Liver (tissue), 9 donors: ENCODE results near the gene PPP2R2B. TPM values are rescaled to one million over a fixed set of nuclear protein-coding genes. Genes with fewer than 3 reads are reported as not detected.

Source experiments
- DNase-seq: peaks from one replicate; pipeline ENCODE4 v3.0.0-alpha.2; 2017; ENCODE audit warnings: low spot score
- H3K27ac ChIP-seq, 2 donors: one replicate each; pipeline ENCODE4 v1.7.0; 2013; ENCODE audit warnings: inconsistent platforms in 2 of 2, low read length in 2 of 2, control low read depth in 1 of 2, low read depth in 1 of 2, mild to moderate bottlenecking in 1 of 2
- H3K27me3 ChIP-seq, 4 donors: one replicate each; pipeline versions ENCODE4 v1.6.1 to v1.7.0; 2013; ENCODE audit warnings: low read length in 3 of 4, inconsistent platforms in 1 of 4, mild to moderate bottlenecking in 1 of 4, moderate library complexity in 1 of 4; ENCODE audit not compliant: control insufficient read depth in 4 of 4, insufficient read depth in 4 of 4
- H3K36me3 ChIP-seq, 4 donors: one replicate each; pipeline versions ENCODE4 v1.6.1 to v1.7.0; 2013; ENCODE audit warnings: low read length in 3 of 4, mild to moderate bottlenecking in 3 of 4, low read depth in 1 of 4, moderate library complexity in 1 of 4; ENCODE audit not compliant: control insufficient read depth in 4 of 4, insufficient read depth in 3 of 4
- H3K4me1 ChIP-seq, 4 donors: one replicate each; pipeline versions ENCODE4 v1.6.1 to v1.7.0; 2013; ENCODE audit warnings: low read length in 3 of 4, mild to moderate bottlenecking in 3 of 4, moderate library complexity in 1 of 4; ENCODE audit not compliant: control insufficient read depth in 4 of 4, insufficient read depth in 4 of 4
- H3K4me3 ChIP-seq, 3 donors: one replicate each; pipeline versions ENCODE4 v1.6.1 to v1.7.0; 2013; ENCODE audit warnings: low read length in 3 of 3, control low read depth in 1 of 3, low read depth in 1 of 3, mild to moderate bottlenecking in 1 of 3
- H3K9ac ChIP-seq, 2 donors: one replicate each; pipeline ENCODE4 v1.7.0; 2013; ENCODE audit warnings: low read length in 2 of 2, mild to moderate bottlenecking in 2 of 2, moderate library complexity in 2 of 2, control low read depth in 1 of 2, low read depth in 1 of 2
- H3K9me3 ChIP-seq, 4 donors: one replicate each; pipeline versions ENCODE4 v1.6.1 to v1.7.0; 2013; ENCODE audit warnings: low read length in 3 of 4; ENCODE audit not compliant: control insufficient read depth in 4 of 4
- CTCF ChIP-seq: fragments of 150-350 bp; IDR thresholded peaks from 2 replicates; pipeline ENCODE4 v1.5.1; 2017; ENCODE audit warnings: improper control_type of control experiment, low read depth, low read length; ENCODE audit not compliant: missing input control
- HNF4G ChIP-seq: IDR thresholded peaks from 2 replicates; pipeline ENCODE4 v1.6.1; 2016; ENCODE audit warnings: antibody characterized with exemption
- JUND ChIP-seq, 2 donors: IDR thresholded peaks; 2 replicates each; pipeline ENCODE4 v1.6.1; 2016; ENCODE audit warnings: antibody characterized with exemption in 2 of 2
- RAD21 ChIP-seq, 2 donors: IDR thresholded peaks; 2 replicates each; pipeline ENCODE4 v1.6.1; 2016; ENCODE audit warnings: antibody characterized with exemption in 2 of 2, mild to moderate bottlenecking in 2 of 2
- REST ChIP-seq: IDR thresholded peaks from 2 replicates; pipeline ENCODE4 v1.6.1; 2016; ENCODE audit warnings: antibody characterized with exemption, mild to moderate bottlenecking
- RXRA ChIP-seq, 2 donors: IDR thresholded peaks; 2 replicates each; pipeline ENCODE4 v1.6.1; 2017 to 2018; ENCODE audit warnings: antibody characterized with exemption in 2 of 2, mild to moderate bottlenecking in 1 of 2
- SP1 ChIP-seq: IDR thresholded peaks from 2 replicates; pipeline ENCODE4 v1.6.1; 2018; ENCODE audit warnings: antibody characterized with exemption, mild to moderate bottlenecking
- YY1 ChIP-seq: IDR thresholded peaks from 2 replicates; pipeline ENCODE4 v1.6.1; 2016; ENCODE audit warnings: antibody characterized with exemption, mild to moderate bottlenecking
- ZBTB33 ChIP-seq: IDR thresholded peaks from 2 replicates; pipeline ENCODE4 v1.6.1; 2016; ENCODE audit warnings: antibody characterized with exemption
- WGBS: extraction: QIAGEN DNeasy Blood & Tissue Kit; methylation state at CpG from one replicate; pipeline ENCODE4 v1.1.7; 2013; 5-methylcytosine and 5-hydroxymethylcytosine counted together
- polyA plus RNA-seq, 2 donors: library from polyadenylated mRNA; stranded (reverse) in 1 of 2; unstranded in 1 of 2; fragments of 200-250 nt in 1 of 2; fragments of >200 nt in 1 of 2; fragmentation: Nextera tagmentation in 1 of 2; extraction: Ambion mirVana in 1 of 2; gene quantifications; one replicate each; pipeline versions ENCODE4 v1.2.1 to v1.2.3, GENCODE V29; 2013 to 2015
- total RNA-seq, 2 donors: library from RNA; depleted of rRNA; stranded (reverse); fragments of >200 nt; gene quantifications; one replicate each; pipeline ENCODE4 v1.2.3, GENCODE V29; 2014
- donor health status: healthy.
- donor health status: healthy.
- donor health status: healthy.
- donor health status: healthy.
- donor health status: healthy.

The PPP2R2B gene
- total and polyA plus RNA-seq, 4 donors = 0.15 to 6.3 (median 0.40) TPM

GRCh38 chr5:146582051-146582596 is 296.4 kb downstream of the PPP2R2B start:
- H3K36me3 ChIP-seq = no peaks in the 10 kb centered on the region
- no peak for TF ChIP-seq REST
- TF ChIP-seq SP1 = no peak
- no peak for TF ChIP-seq CTCF
- TF ChIP-seq RXRA (IDR thresholded peaks at IDR 0.05) = no peak
- no peak for TF ChIP-seq RAD21 (IDR thresholded peaks at IDR 0.05)
- H3K27ac ChIP-seq = no peak overlapping the region
- no peaks in the 10 kb centered on the region for H3K4me1 ChIP-seq
- no peak overlapping the region for H3K9ac ChIP-seq
- no peak for DNase-seq
- no peak overlapping the region for H3K4me3 ChIP-seq
- no peaks in the 10 kb centered on the region for H3K27me3 ChIP-seq
- H3K9me3 ChIP-seq = no peaks in the 10 kb centered on the region

- peaks cover 0 to 5% (median 4%) of the 10 kb centered on the region in 4 donors for H3K9me3 ChIP-seq
- H3K9ac ChIP-seq = no peak overlapping the region
- H3K4me3 ChIP-seq = no peak overlapping the region
- 81% methylated on average over 3 of the region's 3 CpGs for WGBS
- no peak for TF ChIP-seq ZBTB33
- TF ChIP-seq HNF4G = no peak
- no peak for TF ChIP-seq YY1
- TF ChIP-seq JUND (IDR thresholded peaks at IDR 0.05) = no peak
- no peak for TF ChIP-seq REST
- TF ChIP-seq SP1 = no peak
- H3K4me1 ChIP-seq = no peaks in the 10 kb centered on the region
- H3K27ac ChIP-seq = no peak overlapping the region
- no peaks in the 10 kb centered on the region for H3K36me3 ChIP-seq
- H3K27me3 ChIP-seq = no peaks in the 10 kb centered on the region
- DNase-seq = no peak
Measured at GRCh38 chr5:146580237-146580636, 298.3 kb downstream of the PPP2R2B start.
